Measurements from ENCODE around the gene MVK. TPM values are rescaled to one million over a fixed set of nuclear protein-coding genes. Genes with fewer than 3 reads are reported as not detected.

MVK gene
- total RNA-seq = 100 to 1,000 TPM in 1 of 4 donors, 10 to 100 TPM in 3; 17.2 to 157 (median 25.4) TPM

- WGBS, 2 donors (ENCODE audit: low coverage in 1 of 2) = 1% methylated on average over 44 of the region's 74 CpGs; no CpG with 5 or more reads in 1 of the 2 donors
- no peaks in the 10 kb centered on the region for H3K27me3 ChIP-seq
- peaks cover 0 to 11% (median 3%) of the 10 kb centered on the region in 4 donors for H3K36me3 ChIP-seq
- H3K4me3 ChIP-seq = peak within 1 kb of the TSS; percentile 55 to 83 (median 72)
- H3K27ac ChIP-seq = peak within 1 kb of the TSS; percentile 81 to 93 (median 85)
- peak; percentile 37 to 85 (median 80) for TF ChIP-seq POLR2AphosphoS5 (IDR thresholded peaks at IDR 0.05)
- peak; percentile 79 for TF ChIP-seq POLR2A (IDR thresholded peaks at IDR 0.05)
- no peak for TF ChIP-seq EP300 (IDR thresholded peaks at IDR 0.05; ENCODE audit: low read depth)
- TF ChIP-seq CTCF (IDR thresholded peaks at IDR 0.05) = no peak
- DNase-seq = peak; percentile 99
- no peaks in the 10 kb centered on the region for H3K9me3 ChIP-seq
- in situ Hi-C loops (cut with MboI; ENCODE audit: low pct_ligation_motif_present in 1 of 4, low pct_unique_long_range_greater_than_20kb in 1 of 4, low sequenced_read_pairs in 3 of 4) (no loop called here), intact Hi-C loops (cut with DNase I; ENCODE audit: low total_unique reads) (no loop called here)
- peaks cover 7 to 18% (median 13%) of the 10 kb centered on the region in 4 donors for H3K4me1 ChIP-seq
Measured at GRCh38 chr12:109573029-109573913, at the start of gene MVK, which contains the start of gene MMAB. Gene MVK, plus strand, starts transcription at chr12:109573794. Its CDS starts 1,029 bp downstream, at chr12:109574823. Gene MMAB, minus strand, starts transcription at chr12:109573504. Its CDS starts 24 bp downstream, at chr12:109573480.

- H3K36me3 ChIP-seq = peaks cover 0 to 42% (median under 1%) of the 10 kb centered on the region in 4 donors
- intact Hi-C loops (cut with DNase I; ENCODE audit: low total_unique reads) (no loop called here), in situ Hi-C loops (cut with MboI; ENCODE audit: low pct_ligation_motif_present in 1 of 4, low pct_unique_long_range_greater_than_20kb in 1 of 4, low sequenced_read_pairs in 3 of 4) (no loop called here)
- H3K4me3 ChIP-seq = no peak overlapping the region
- TF ChIP-seq POLR2A (IDR thresholded peaks at IDR 0.05) (no peak), EP300 (IDR thresholded peaks at IDR 0.05; ENCODE audit: low read depth) (no peak), CTCF (IDR thresholded peaks at IDR 0.05) (no peak), POLR2AphosphoS5 (IDR thresholded peaks at IDR 0.05) (no peak)
- WGBS, 2 donors (ENCODE audit: low coverage in 1 of 2) = 79 to 93% methylated on average over 8 to 26 of the region's 26 CpGs
- H3K4me1 ChIP-seq = no peaks in the 10 kb centered on the region
- H3K9me3 ChIP-seq = no peaks in the 10 kb centered on the region
- H3K27me3 ChIP-seq = no peaks in the 10 kb centered on the region
- H3K27ac ChIP-seq = no peak overlapping the region
- DNase-seq = no peak
Measured at GRCh38 chr12:109524466-109525278, 48.9 kb upstream of the MVK start.

- WGBS, 2 donors (ENCODE audit: low coverage in 1 of 2) = 81% methylated on average over 3 of the region's 3 CpGs; no CpG with 5 or more reads in 1 of the 2 donors
- Histone ChIP-seq H3K9me3 (no peaks in the 10 kb centered on the region), H3K27me3 (no peaks in the 10 kb centered on the region), H3K4me3 (no peak overlapping the region), H3K36me3 (peaks cover 0 to 48% (median 3%) of the 10 kb centered on the region in 4 donors), H3K4me1 (no peaks in the 10 kb centered on the region), H3K27ac (no peak overlapping the region)
- DNase-seq = no peak
- intact Hi-C loops (cut with DNase I; ENCODE audit: low total_unique reads) = no loop called here
- in situ Hi-C loops (cut with MboI; ENCODE audit: low pct_ligation_motif_present in 1 of 4, low pct_unique_long_range_greater_than_20kb in 1 of 4, low sequenced_read_pairs in 3 of 4) = no loop called here
- TF ChIP-seq POLR2AphosphoS5 (IDR thresholded peaks at IDR 0.05) = no peak
- no peak for TF ChIP-seq POLR2A (IDR thresholded peaks at IDR 0.05)
- no peak for TF ChIP-seq CTCF (IDR thresholded peaks at IDR 0.05)
- no peak for TF ChIP-seq EP300 (IDR thresholded peaks at IDR 0.05; ENCODE audit: low read depth)
Measured at GRCh38 chr12:109525279-109525585, 48.4 kb upstream of the MVK start.
